Peyer's patch (tissue), 4 donors: ENCODE measurements around the gene WAPL. TPM values are rescaled to one million over a fixed set of nuclear protein-coding genes. Genes with fewer than 3 reads are reported as not detected.

Experiments
- DNase-seq, 3 donors: peaks; one replicate each; pipeline ENCODE4 v3.0.0-alpha.2; 2017 to 2019
- H3K27ac ChIP-seq, 4 donors: fragments of 200-600 bp; sonication (generic); one replicate each; pipeline ENCODE4 v1.5.1; 2016 to 2019
- H3K27me3 ChIP-seq, 2 donors: fragments of 200-600 bp; sonication (generic); one replicate each; pipeline ENCODE4 v1.5.1; 2019
- H3K36me3 ChIP-seq, 3 donors: fragments of 200-600 bp; sonication (generic); one replicate each; pipeline ENCODE4 v1.5.1; 2016 to 2019
- H3K4me1 ChIP-seq, 4 donors: fragments of 200-600 bp; sonication (generic); one replicate each; pipeline ENCODE4 v1.5.1; 2016 to 2019
- H3K4me3 ChIP-seq, 4 donors: fragments of 200-600 bp; sonication (generic); 1 replicate in 3 of 4; 2 replicates in 1 of 4; pipeline ENCODE4 v1.5.1; 2016 to 2019; ENCODE audit warnings: mild to moderate bottlenecking in 1 of 4
- H3K9me3 ChIP-seq, 4 donors: fragments of 200-600 bp; sonication (generic); one replicate each; pipeline ENCODE4 v1.5.1; 2016 to 2019; ENCODE audit warnings: mild to moderate bottlenecking in 1 of 4
- CTCF ChIP-seq, 6 experiments: fragments of 450-650 bp in 4 of 6; fragments of 200-600 bp in 2 of 6; sonication (generic) in 1 of 6; IDR thresholded peaks; one replicate each; pipeline ENCODE4 v1.5.1; 2017 to 2019; ENCODE audit warnings: antibody characterized with exemption in 6 of 6, mild to moderate bottlenecking in 3 of 6, moderate library complexity in 1 of 6
- POLR2A ChIP-seq, 2 donors: fragments of 450-650 bp; IDR thresholded peaks; one replicate each; pipeline ENCODE4 v1.5.1; 2017; ENCODE audit warnings: antibody characterized with exemption in 2 of 2, mild to moderate bottlenecking in 2 of 2, moderate library complexity in 2 of 2
- total RNA-seq, 4 donors: library from RNA; depleted of rRNA; stranded (reverse); fragments of >200 nt; gene quantifications; one replicate each; pipeline ENCODE4 v1.1.0, GENCODE V29; 2016

Gene WAPL
- total RNA-seq, 4 donors from 2014 or later, result 32.4 to 49.5 (median 45.1) TPM

GRCh38 chr10:86518781-86519180, 2.8 kb downstream of the WAPL start:
- Histone ChIP-seq H3K36me3 (peaks cover 0 to 39% (median 0%) of the 10 kb centered on the region in 3 donors), H3K27me3 (no peaks in the 10 kb centered on the region), H3K4me3 (no peak overlapping the region), H3K27ac (no peak overlapping the region), H3K4me1 (peaks cover 0 to 43% (median 13%) of the 10 kb centered on the region in 4 donors), H3K9me3 (no peaks in the 10 kb centered on the region)
- TF ChIP-seq POLR2A (IDR thresholded peaks at IDR 0.05), result no peak
- DNase-seq, result no peak

- no peak for TF ChIP-seq CTCF (IDR thresholded peaks at IDR 0.05)
- no peak for TF ChIP-seq POLR2A (IDR thresholded peaks at IDR 0.05)
- Histone ChIP-seq H3K27me3 (no peaks in the 10 kb centered on the region), H3K4me1 (peaks cover 0 to 14% (median 3%) of the 10 kb centered on the region in 4 donors), H3K4me3 (no peak overlapping the region), H3K9me3 (no peaks in the 10 kb centered on the region), H3K27ac (no peak overlapping the region), H3K36me3 (peaks cover 0 to 30% (median 0%) of the 10 kb centered on the region in 3 donors)
- DNase-seq, result no peak
These were observed 9.5 kb downstream of the WAPL start for GRCh38 chr10:86512137-86512536.

GRCh38 chr10:86511027-86511865, 10.3 kb downstream of the WAPL start:
- H3K4me1 ChIP-seq, result peaks cover 0 to 19% (median 3%) of the 10 kb centered on the region in 4 donors
- no peak for DNase-seq
- no peak overlapping the region for H3K27ac ChIP-seq
- no peaks in the 10 kb centered on the region for H3K27me3 ChIP-seq
- TF ChIP-seq CTCF (IDR thresholded peaks at IDR 0.05) (no peak), POLR2A (IDR thresholded peaks at IDR 0.05) (no peak)
- H3K4me3 ChIP-seq, result no peak overlapping the region
- H3K9me3 ChIP-seq, result no peaks in the 10 kb centered on the region
- H3K36me3 ChIP-seq, result peaks cover 0 to 21% (median 0%) of the 10 kb centered on the region in 3 donors

GRCh38 chr10:86509145-86509544, 12.4 kb downstream of the WAPL start:
- no peak overlapping the region for H3K27ac ChIP-seq
- H3K4me3 ChIP-seq, result no peak overlapping the region
- TF ChIP-seq POLR2A (IDR thresholded peaks at IDR 0.05), result no peak
- TF ChIP-seq CTCF (IDR thresholded peaks at IDR 0.05), result no peak
- DNase-seq, result no peak
- H3K27me3 ChIP-seq, result no peaks in the 10 kb centered on the region
- peaks cover 0 to 15% (median 2%) of the 10 kb centered on the region in 4 donors for H3K4me1 ChIP-seq
- H3K9me3 ChIP-seq, result no peaks in the 10 kb centered on the region
- peaks cover 0 to 2% (median 0%) of the 10 kb centered on the region in 3 donors for H3K36me3 ChIP-seq

- DNase-seq, result no peak
- H3K36me3 ChIP-seq, result peaks cover 0 to 5% (median 0%) of the 10 kb centered on the region in 3 donors
- no peaks in the 10 kb centered on the region for H3K9me3 ChIP-seq
- H3K4me1 ChIP-seq, result peaks cover 0 to 12% (median 1%) of the 10 kb centered on the region in 4 donors
- no peak overlapping the region for H3K4me3 ChIP-seq
- H3K27ac ChIP-seq, result no peak overlapping the region
- H3K27me3 ChIP-seq, result no peaks in the 10 kb centered on the region
- TF ChIP-seq CTCF (IDR thresholded peaks at IDR 0.05) (no peak), POLR2A (IDR thresholded peaks at IDR 0.05) (no peak)
These were observed 13.4 kb downstream of the WAPL start for GRCh38 chr10:86508217-86508616.

GRCh38 chr10:86506499-86506898, 15.1 kb downstream of the WAPL start:
- Histone ChIP-seq H3K27ac (no peak overlapping the region), H3K4me3 (no peak overlapping the region), H3K4me1 (peaks cover 0 to 6% (median 0%) of the 10 kb centered on the region in 4 donors), H3K9me3 (no peaks in the 10 kb centered on the region), H3K27me3 (no peaks in the 10 kb centered on the region), H3K36me3 (peaks cover 0 to 9% (median 0%) of the 10 kb centered on the region in 3 donors)
- TF ChIP-seq CTCF (IDR thresholded peaks at IDR 0.05) (no peak), POLR2A (IDR thresholded peaks at IDR 0.05) (no peak)
- no peak for DNase-seq
